ENCODE data around the gene MTIF2.
A peak's percentile ranks its signal among the peaks of the same experiment; 100 is the strongest.
"Not testable (repeated sequence)": the region's sequence is repeated elsewhere in the genome, so short reads cannot be mapped to it uniquely, and the experiment has no call there.

The MTIF2 gene

GRCh38 chr2:55268288-55268906, 634 bp downstream of the MTIF2 start:
- no peak for TF ChIP-seq CTCF (IDR thresholded peaks at IDR 0.05; ENCODE audit: insufficient read depth, low read depth, low read length, missing control alignments)
- H3K4me3 ChIP-seq (ENCODE audit: low read length), result peak overlapping the region; percentile 81
- DNase-seq (ENCODE audit: low read depth), result no peak

- DNase-seq (ENCODE audit: low read depth); H3K4me3 ChIP-seq (ENCODE audit: low read length): not testable (repeated sequence)
Measured at GRCh38 chr2:55259586-55259985, 9.4 kb downstream of the MTIF2 start.

- no peak overlapping the region for H3K4me3 ChIP-seq (ENCODE audit: low read length)
- no peak for TF ChIP-seq CTCF (IDR thresholded peaks at IDR 0.05; ENCODE audit: insufficient read depth, low read depth, low read length, missing control alignments)
- no peak for DNase-seq (ENCODE audit: low read depth)
Measured at GRCh38 chr2:55252832-55253231, 16.2 kb downstream of the MTIF2 start.

GRCh38 chr2:55247025-55247424, 22.0 kb downstream of the MTIF2 start:
- H3K4me3 ChIP-seq (ENCODE audit: low read length), result no peak overlapping the region
- TF ChIP-seq CTCF (IDR thresholded peaks at IDR 0.05; ENCODE audit: insufficient read depth, low read depth, low read length, missing control alignments), result no peak
- DNase-seq (ENCODE audit: low read depth), result no peak

- DNase-seq (ENCODE audit: low read depth), result no peak
- no peak overlapping the region for H3K4me3 ChIP-seq (ENCODE audit: low read length)
- TF ChIP-seq CTCF (IDR thresholded peaks at IDR 0.05; ENCODE audit: insufficient read depth, low read depth, low read length, missing control alignments), result no peak
Measured at GRCh38 chr2:55245411-55245810, 23.6 kb downstream of the MTIF2 start.

- no peak for DNase-seq (ENCODE audit: low read depth)
- no peak overlapping the region for H3K4me3 ChIP-seq (ENCODE audit: low read length)
- no peak for TF ChIP-seq CTCF (IDR thresholded peaks at IDR 0.05; ENCODE audit: insufficient read depth, low read depth, low read length, missing control alignments)
Measured at GRCh38 chr2:55242617-55243016, 26.4 kb downstream of the MTIF2 start.

GRCh38 chr2:55241582-55241981, 27.4 kb downstream of the MTIF2 start:
- H3K4me3 ChIP-seq (ENCODE audit: low read length); DNase-seq (ENCODE audit: low read depth): not testable (repeated sequence)

GRCh38 chr2:55239656-55240222, 29.3 kb downstream of the MTIF2 start:
- no peak for DNase-seq (ENCODE audit: low read depth)
- H3K4me3 ChIP-seq (ENCODE audit: low read length), result no peak overlapping the region
- TF ChIP-seq CTCF (IDR thresholded peaks at IDR 0.05; ENCODE audit: insufficient read depth, low read depth, low read length, missing control alignments), result no peak
